GM20431 (cell line): Measurements from ENCODE around the gene DLG2.
"Not testable (repeated sequence)": the region's sequence is repeated elsewhere in the genome, so short reads cannot be mapped to it uniquely, and the experiment has no call there.

Experiments used
- in situ Hi-C: fragments of 300-500 bp; cut with MseI, MboI; formaldehyde crosslinking; loops from one replicate; pipeline ENCODE4 v1.15.0; 2020; ENCODE audit warnings: low sequenced_read_pairs; ENCODE audit not compliant: unreplicated experiment

DLG2 gene

GRCh38 chr11:85165819-85166218, 461.3 kb downstream of the DLG2 start:
- in situ Hi-C loops = no loop called here

- in situ Hi-C loops = no loop called here
Measured at GRCh38 chr11:85164743-85165142, 462.4 kb downstream of the DLG2 start.

GRCh38 chr11:85154294-85154693, 472.9 kb downstream of the DLG2 start:
- in situ Hi-C loops = no loop called here

GRCh38 chr11:85137597-85137996, 489.5 kb downstream of the DLG2 start:
- in situ Hi-C loops = no loop called here

GRCh38 chr11:85133636-85134035, 493.5 kb downstream of the DLG2 start:
- in situ Hi-C loops = no loop called here

- in situ Hi-C loops = no loop called here
Measured at GRCh38 chr11:85132851-85133585, 494.1 kb downstream of the DLG2 start.

- in situ Hi-C loops = no loop called here
Measured at GRCh38 chr11:85127349-85127748, 499.8 kb downstream of the DLG2 start.

GRCh38 chr11:85123752-85124231, 503.4 kb downstream of the DLG2 start:
- in situ Hi-C loops = no loop called here

GRCh38 chr11:85118151-85118550, 509.0 kb downstream of the DLG2 start:
- in situ Hi-C loops = no loop called here

GRCh38 chr11:85115798-85116197, 511.3 kb downstream of the DLG2 start:
- in situ Hi-C loops = no loop called here

GRCh38 chr11:85114786-85115185, 512.4 kb downstream of the DLG2 start:
- in situ Hi-C loops = no loop called here

GRCh38 chr11:85110246-85110645, 516.9 kb downstream of the DLG2 start:
- in situ Hi-C loops = not testable (repeated sequence)

GRCh38 chr11:85109141-85109540, 518.0 kb downstream of the DLG2 start:
- in situ Hi-C loops = no loop called here

- in situ Hi-C loops = no loop called here
Measured at GRCh38 chr11:85105868-85106267, 521.3 kb downstream of the DLG2 start.

- in situ Hi-C loops = no loop called here
Measured at GRCh38 chr11:85099522-85099921, 527.6 kb downstream of the DLG2 start.

- in situ Hi-C loops = no loop called here
Measured at GRCh38 chr11:85098996-85099395, 528.1 kb downstream of the DLG2 start.

GRCh38 chr11:85096939-85097338, 530.2 kb downstream of the DLG2 start:
- in situ Hi-C loops = no loop called here

GRCh38 chr11:85095239-85095638, 531.9 kb downstream of the DLG2 start:
- in situ Hi-C loops = no loop called here

GRCh38 chr11:85094795-85095194, 532.3 kb downstream of the DLG2 start:
- in situ Hi-C loops = no loop called here

GRCh38 chr11:85089654-85090053, 537.5 kb downstream of the DLG2 start:
- in situ Hi-C loops = no loop called here

GRCh38 chr11:85088286-85088685, 538.9 kb downstream of the DLG2 start:
- in situ Hi-C loops = no loop called here
